H9 (cell line): ENCODE results near the gene TMEM117. TPM values are rescaled to one million over a fixed set of nuclear protein-coding genes. Genes with fewer than 3 reads are reported as not detected.

Experiments used
- DNase-seq: peaks from one replicate; pipeline ENCODE4 v3.0.0-alpha.2; 2017
- H2AFZ ChIP-seq: one replicate; pipeline ENCODE4 v1.6.1; 2013; ENCODE audit warnings: mild to moderate bottlenecking, low read length, control low read depth, moderate library complexity
- H2AK5ac ChIP-seq: 2 replicates; pipeline ENCODE4 v1.6.1; 2013; ENCODE audit warnings: low read length, control low read depth, mixed read lengths; ENCODE audit not compliant: insufficient read length
- H2BK120ac ChIP-seq: one replicate; pipeline ENCODE4 v1.6.1; 2013; ENCODE audit warnings: low read depth, mild to moderate bottlenecking, low read length, control low read depth, inconsistent platforms; ENCODE audit not compliant: poor library complexity, severe bottlenecking
- H2BK12ac ChIP-seq: 2 replicates; pipeline ENCODE4 v1.6.1; 2013; ENCODE audit warnings: low read length, control low read depth, mixed read lengths, low read depth; ENCODE audit not compliant: insufficient read length
- H2BK15ac ChIP-seq: 2 replicates; pipeline ENCODE4 v1.6.1; 2013; ENCODE audit warnings: low read depth, low read length, control low read depth
- H2BK20ac ChIP-seq: one replicate; pipeline ENCODE4 v1.6.1; 2013; ENCODE audit warnings: low read depth, mild to moderate bottlenecking, low read length, control low read depth, inconsistent platforms; ENCODE audit not compliant: poor library complexity, severe bottlenecking
- H2BK5ac ChIP-seq: 2 replicates; pipeline ENCODE4 v1.6.1; 2013; ENCODE audit warnings: low read length, control low read depth, mixed read lengths; ENCODE audit not compliant: insufficient read length
- H3K14ac ChIP-seq: 2 replicates; pipeline ENCODE4 v1.6.1; 2013; ENCODE audit warnings: low read length, control low read depth; ENCODE audit not compliant: insufficient read depth
- H3K18ac ChIP-seq: 2 replicates; pipeline ENCODE4 v1.6.1; 2013; ENCODE audit warnings: low read depth, mild to moderate bottlenecking, mixed read lengths, low read length, control low read depth; ENCODE audit not compliant: insufficient read length
- H3K23ac ChIP-seq: 2 replicates; pipeline ENCODE4 v1.6.1; 2013; ENCODE audit warnings: low read length, control low read depth, mixed read lengths, low read depth; ENCODE audit not compliant: insufficient read length
- H3K23me2 ChIP-seq: 2 replicates; pipeline ENCODE4 v1.6.1; 2013; ENCODE audit warnings: low read depth, mild to moderate bottlenecking, mixed read lengths, low read length, control low read depth; ENCODE audit not compliant: insufficient read length, poor library complexity, severe bottlenecking
- H3K27ac ChIP-seq: 2 replicates; pipeline ENCODE4 v1.5.1; 2013; ENCODE audit warnings: low read length, control low read depth, mixed read lengths, low read depth; ENCODE audit not compliant: insufficient read length
- H3K27me3 ChIP-seq: 2 replicates; pipeline ENCODE4 v1.6.1; 2013; ENCODE audit warnings: low read length, control low read depth, inconsistent platforms; ENCODE audit not compliant: insufficient read depth
- H3K4ac ChIP-seq: 2 replicates; pipeline ENCODE4 v1.6.1; 2013; ENCODE audit warnings: low read depth, mild to moderate bottlenecking, control low read depth, inconsistent platforms, low read length, moderate library complexity
- H3K4me1 ChIP-seq: 2 replicates; pipeline ENCODE4 v1.6.1; 2013; ENCODE audit warnings: low read length, control low read depth, inconsistent platforms; ENCODE audit not compliant: insufficient read depth
- H3K4me2 ChIP-seq: 2 replicates; pipeline ENCODE4 v1.6.1; 2013; ENCODE audit warnings: low read length, control low read depth, mixed read lengths; ENCODE audit not compliant: insufficient read length, insufficient read depth
- H3K56ac ChIP-seq: 2 replicates; pipeline ENCODE4 v1.6.1; 2013; ENCODE audit warnings: low read depth, mild to moderate bottlenecking, mixed read lengths, low read length, control low read depth; ENCODE audit not compliant: insufficient read length
- H3K79me1 ChIP-seq: 2 replicates; pipeline ENCODE4 v1.6.1; 2013; ENCODE audit warnings: low read depth, mild to moderate bottlenecking, moderate library complexity, low read length, control low read depth, inconsistent platforms; ENCODE audit not compliant: insufficient read depth, poor library complexity, severe bottlenecking
- H3K79me2 ChIP-seq: 2 replicates; pipeline ENCODE4 v1.6.1; 2013; ENCODE audit warnings: low read length, control low read depth, inconsistent platforms; ENCODE audit not compliant: insufficient read depth
- H3K9ac ChIP-seq: 2 replicates; pipeline ENCODE4 v1.6.1; 2013; ENCODE audit warnings: low read length, control low read depth, mixed read lengths; ENCODE audit not compliant: insufficient read length; ENCODE audit errors: extremely low read depth
- H3K9me3 ChIP-seq: one replicate; pipeline ENCODE4 v1.6.1; 2013; ENCODE audit warnings: low read depth, low read length, inconsistent platforms; ENCODE audit not compliant: control insufficient read depth
- H3T11ph ChIP-seq: one replicate; pipeline ENCODE4 v1.6.1; 2013; ENCODE audit warnings: mild to moderate bottlenecking, low read length, control low read depth, inconsistent platforms
- H4K20me1 ChIP-seq: one replicate; pipeline ENCODE4 v1.6.1; 2013; ENCODE audit not compliant: control insufficient read depth, insufficient read length, insufficient read depth
- H4K5ac ChIP-seq: 2 replicates; pipeline ENCODE4 v1.6.1; 2013; ENCODE audit warnings: low read depth, mild to moderate bottlenecking, mixed read lengths, low read length, control low read depth; ENCODE audit not compliant: insufficient read length
- H4K8ac ChIP-seq: replicated peaks from 2 replicates; pipeline ENCODE4 v1.6.1; 2013; ENCODE audit warnings: low read length, control low read depth, mixed read lengths, low read depth; ENCODE audit not compliant: insufficient read length
- H4K91ac ChIP-seq: 2 replicates; pipeline ENCODE4 v1.6.1; 2013; ENCODE audit warnings: low read depth, mild to moderate bottlenecking, moderate library complexity, mixed read lengths, low read length, control low read depth; ENCODE audit not compliant: insufficient read length
- H3K27ac Mint-ChIP-seq, 3 experiments: 2 replicates in 2 of 3; 3 replicates in 1 of 3; pipeline ENCODE4 v1.8.0; 2020 to 2021; ENCODE audit warnings: mixed read lengths in 3 of 3, mild to moderate bottlenecking in 1 of 3, moderate library complexity in 1 of 3
- H3K27me3 Mint-ChIP-seq: 2 replicates; pipeline ENCODE4 v1.8.0; 2021; ENCODE audit warnings: low read depth, mild to moderate bottlenecking, moderate library complexity, mixed read lengths
- H3K36me3 Mint-ChIP-seq, 3 experiments: 2 replicates in 2 of 3; 3 replicates in 1 of 3; pipeline ENCODE4 v1.8.0; 2020 to 2021; ENCODE audit warnings: low read depth in 3 of 3, mixed read lengths in 3 of 3; ENCODE audit not compliant: insufficient read depth in 1 of 3
- H3K4me1 Mint-ChIP-seq, 2 experiments: 2 replicates each; pipeline ENCODE4 v1.8.0; 2020; ENCODE audit warnings: mixed read lengths in 2 of 2
- H3K4me3 Mint-ChIP-seq, 2 experiments: 2 replicates in 1 of 2; 3 replicates in 1 of 2; pipeline ENCODE4 v1.8.0; 2020 to 2021; ENCODE audit warnings: mild to moderate bottlenecking in 2 of 2, mixed read lengths in 2 of 2, moderate library complexity in 1 of 2
- H3K9me3 Mint-ChIP-seq, 2 experiments: 2 replicates in 1 of 2; 3 replicates in 1 of 2; pipeline ENCODE4 v1.8.0; 2020; ENCODE audit warnings: mild to moderate bottlenecking in 2 of 2, mixed read lengths in 2 of 2, moderate library complexity in 1 of 2
- WGBS: extraction: QIAGEN DNeasy Blood & Tissue Kit; methylation state at CpG from one replicate; pipeline ENCODE4 v1.1.7; 2013; ENCODE audit warnings: missing lambda C conversion rate, low lambda C conversion rate, mixed read lengths; ENCODE audit not compliant: insufficient read length; ENCODE audit errors: extremely low coverage; 5-methylcytosine and 5-hydroxymethylcytosine counted together
- total RNA-seq: library from RNA; stranded (reverse); gene quantifications from 2 replicates; pipeline ENCODE4 v1.2.1, GENCODE V29; 2021
- TF ChIP-seq, protein P1 (sequence below): fragments of 200-600 bp; sonication (generic); conservative IDR thresholded peaks from 3 replicates; pipeline ENCODE4 v1.8.0; 2021; ENCODE audit warnings: antibody characterized with exemption, mild to moderate bottlenecking

The TMEM117 gene
- total RNA-seq, 1 experiment from 2014 or later, result 1.7 TPM

DNA sequence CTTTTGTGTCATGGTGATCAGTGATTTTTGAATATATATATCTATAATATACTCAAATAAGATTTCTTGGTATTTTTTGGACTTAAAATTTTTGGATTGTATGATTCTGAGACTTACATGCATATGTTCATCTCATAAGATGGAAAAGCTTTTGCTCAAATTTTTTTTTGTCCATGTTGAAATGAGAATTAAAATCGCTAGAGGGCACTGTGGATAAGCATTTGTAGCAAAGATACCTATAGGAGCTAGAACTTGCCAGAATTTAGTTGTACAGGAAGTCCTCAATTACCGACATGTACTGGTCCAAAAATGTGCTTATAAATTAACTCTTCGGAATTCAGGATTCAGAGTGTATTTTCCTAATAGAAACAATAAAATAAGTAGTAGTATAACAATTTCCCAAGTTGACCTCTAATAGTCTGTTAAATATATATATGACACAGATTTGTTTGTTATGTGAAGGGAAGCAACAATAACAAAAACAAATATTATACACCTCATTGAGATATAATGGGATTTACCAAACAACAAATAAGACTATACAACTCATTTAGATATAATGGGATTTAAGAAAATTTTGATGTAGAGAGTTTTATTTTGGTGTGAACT, 179.6 kb downstream of the TMEM117 start:
- no peak overlapping the region for H4K91ac ChIP-seq
- Mint-ChIP-seq H3K4me1 (peaks cover 16 to 19% of the 10 kb centered on the region in 2 experiments), H3K27ac (no peak overlapping the region), H3K27me3 (no peaks in the 10 kb centered on the region), H3K4me3 (no peak overlapping the region), H3K36me3 (peaks cover 0 to 3% (median 0%) of the 10 kb centered on the region in 3 experiments; a peak in 1 of 7 replicates), H3K9me3 (0 out of 5 replicates have a peak, but pooled peaks cover 0 to 3% of the 10 kb centered on the region in 2 experiments)
- H3T11ph ChIP-seq, result no peak overlapping the region
- no peak overlapping the region for H2BK120ac ChIP-seq
- H2BK20ac ChIP-seq, result no peak overlapping the region
- H3K4me2 ChIP-seq, result no peak overlapping the region
- no peak overlapping the region for H2BK12ac ChIP-seq
- H3K79me1 ChIP-seq, result no peaks in the 10 kb centered on the region
- no peak overlapping the region for H3K23ac ChIP-seq
- no peak overlapping the region for H3K27ac ChIP-seq
- no peak for DNase-seq
- no peak overlapping the region for H2BK5ac ChIP-seq
- no peak overlapping the region for H3K56ac ChIP-seq
- H3K4me1 ChIP-seq, result peaks cover 2% of the 10 kb centered on the region; the same call in 1 of the 2 replicates
- WGBS, result no CpG with 5 or more reads among the region's 3 CpGs
- H2BK15ac ChIP-seq, result no peak overlapping the region
- H4K8ac ChIP-seq, result no peak overlapping the region
- no peaks in the 10 kb centered on the region for H4K20me1 ChIP-seq
- H3K18ac ChIP-seq, result no peak overlapping the region
- H3K23me2 ChIP-seq, result no peaks in the 10 kb centered on the region
- H3K4ac ChIP-seq, result no peak overlapping the region
- no peaks in the 10 kb centered on the region for H3K79me2 ChIP-seq
- H2AFZ ChIP-seq, result no peak overlapping the region
- TF ChIP-seq, protein P1, sequence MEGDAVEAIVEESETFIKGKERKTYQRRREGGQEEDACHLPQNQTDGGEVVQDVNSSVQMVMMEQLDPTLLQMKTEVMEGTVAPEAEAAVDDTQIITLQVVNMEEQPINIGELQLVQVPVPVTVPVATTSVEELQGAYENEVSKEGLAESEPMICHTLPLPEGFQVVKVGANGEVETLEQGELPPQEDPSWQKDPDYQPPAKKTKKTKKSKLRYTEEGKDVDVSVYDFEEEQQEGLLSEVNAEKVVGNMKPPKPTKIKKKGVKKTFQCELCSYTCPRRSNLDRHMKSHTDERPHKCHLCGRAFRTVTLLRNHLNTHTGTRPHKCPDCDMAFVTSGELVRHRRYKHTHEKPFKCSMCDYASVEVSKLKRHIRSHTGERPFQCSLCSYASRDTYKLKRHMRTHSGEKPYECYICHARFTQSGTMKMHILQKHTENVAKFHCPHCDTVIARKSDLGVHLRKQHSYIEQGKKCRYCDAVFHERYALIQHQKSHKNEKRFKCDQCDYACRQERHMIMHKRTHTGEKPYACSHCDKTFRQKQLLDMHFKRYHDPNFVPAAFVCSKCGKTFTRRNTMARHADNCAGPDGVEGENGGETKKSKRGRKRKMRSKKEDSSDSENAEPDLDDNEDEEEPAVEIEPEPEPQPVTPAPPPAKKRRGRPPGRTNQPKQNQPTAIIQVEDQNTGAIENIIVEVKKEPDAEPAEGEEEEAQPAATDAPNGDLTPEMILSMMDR, result peak; percentile 79
- H3K14ac ChIP-seq, result no peak overlapping the region
- no peak overlapping the region for H2AK5ac ChIP-seq
- H4K5ac ChIP-seq, result no peak overlapping the region
- H3K9me3 ChIP-seq, result no peaks in the 10 kb centered on the region
- no peaks in the 10 kb centered on the region for H3K27me3 ChIP-seq
- H3K9ac ChIP-seq, result no peak overlapping the region
